Mucosa of stomach (tissue), 1 donor: Measurements from ENCODE around the gene PON3.
"Not testable (repeated sequence)": the region's sequence is repeated elsewhere in the genome, so short reads cannot be mapped to it uniquely, and the experiment has no call there.

Experiments used
- H3K27me3 ChIP-seq: one replicate; pipeline ENCODE4 v1.7.0; 2013; ENCODE audit warnings: mild to moderate bottlenecking, low read length; ENCODE audit not compliant: control insufficient read depth, insufficient read depth
- H3K36me3 ChIP-seq: one replicate; pipeline ENCODE4 v1.7.0; 2013; ENCODE audit warnings: low read length; ENCODE audit not compliant: control insufficient read depth, insufficient read depth
- H3K4me1 ChIP-seq: one replicate; pipeline ENCODE4 v1.7.0; 2013; ENCODE audit warnings: mild to moderate bottlenecking, low read length; ENCODE audit not compliant: control insufficient read depth, insufficient read depth
- H3K4me3 ChIP-seq: one replicate; pipeline ENCODE4 v1.7.0; 2013; ENCODE audit warnings: low read length
- H3K9ac ChIP-seq: one replicate; pipeline ENCODE4 v1.7.0; 2013; ENCODE audit warnings: mild to moderate bottlenecking, low read length, moderate library complexity
- H3K9me3 ChIP-seq: one replicate; pipeline ENCODE4 v1.7.0; 2013; ENCODE audit warnings: mild to moderate bottlenecking, low read length, moderate library complexity; ENCODE audit not compliant: control insufficient read depth
- donor health status: Pancreatic carcinoma.

The PON3 gene

GRCh38 chr7:95405208-95405607, 9.0 kb upstream of the PON3 start:
- Histone ChIP-seq H3K27me3 (no peaks in the 10 kb centered on the region), H3K36me3 (no peaks in the 10 kb centered on the region), H3K4me3 (no peak overlapping the region), H3K9me3 (no peaks in the 10 kb centered on the region), H3K4me1 (no peaks in the 10 kb centered on the region), H3K9ac (no peak overlapping the region)

DNA sequence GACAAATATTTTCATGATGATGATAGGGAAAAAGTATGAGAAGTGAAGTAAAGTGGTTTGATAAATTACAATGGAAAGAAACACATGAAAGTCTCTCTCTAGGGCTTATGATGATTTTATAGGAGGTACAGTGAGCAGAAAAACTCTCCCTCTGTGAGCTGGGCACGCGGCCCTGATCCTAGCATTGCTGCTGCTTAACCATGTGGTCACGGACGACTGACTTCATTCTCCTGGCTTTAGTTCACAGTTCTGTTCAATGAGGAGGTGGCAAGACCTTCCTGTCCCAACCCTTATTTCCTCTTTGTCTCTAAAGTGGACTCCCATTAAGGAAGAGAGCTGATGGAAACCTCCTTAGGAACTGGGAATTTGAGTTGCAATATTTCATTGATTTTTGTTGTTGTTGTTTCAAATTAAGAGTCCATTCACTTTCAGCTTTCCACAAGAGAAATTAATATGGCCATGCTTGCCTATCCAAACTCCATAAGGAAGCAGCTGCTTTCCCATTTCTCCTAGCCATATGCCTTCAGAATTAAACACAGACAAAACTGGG, 8.2 kb upstream of the PON3 start:
- H3K36me3 ChIP-seq, result no peaks in the 10 kb centered on the region
- no peak overlapping the region for H3K9ac ChIP-seq
- no peaks in the 10 kb centered on the region for H3K9me3 ChIP-seq
- no peaks in the 10 kb centered on the region for H3K27me3 ChIP-seq
- no peaks in the 10 kb centered on the region for H3K4me1 ChIP-seq
- no peak overlapping the region for H3K4me3 ChIP-seq

- H3K4me3 ChIP-seq, result no peak overlapping the region
- H3K9me3 ChIP-seq, result no peaks in the 10 kb centered on the region
- peaks cover 5% of the 10 kb centered on the region for H3K27me3 ChIP-seq
- H3K4me1 ChIP-seq, result no peaks in the 10 kb centered on the region
- no peak overlapping the region for H3K9ac ChIP-seq
- no peaks in the 10 kb centered on the region for H3K36me3 ChIP-seq
Observed at GRCh38 chr7:95398155-95398940, 2.2 kb upstream of the PON3 start.

DNA sequence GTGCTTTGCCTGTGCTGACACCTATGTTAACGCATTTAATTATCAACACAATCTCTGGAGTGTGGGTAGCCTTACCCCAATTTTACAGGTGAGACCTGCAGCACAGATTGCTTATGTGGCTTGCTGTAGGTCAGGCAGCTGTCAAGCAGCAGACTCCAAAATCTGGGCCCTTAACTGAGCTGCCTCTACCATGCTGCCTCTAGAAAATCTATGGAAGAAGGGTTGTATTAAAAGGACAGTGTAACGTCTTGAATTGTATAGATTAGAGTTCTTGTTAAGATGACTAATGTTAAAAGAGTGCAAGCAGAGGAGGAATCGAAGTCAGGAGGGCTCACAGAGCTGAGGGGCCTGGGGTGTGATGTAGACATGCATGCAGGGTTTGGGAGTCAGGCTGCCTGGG, 1.2 kb upstream of the PON3 start:
- no peaks in the 10 kb centered on the region for H3K9me3 ChIP-seq
- peak overlapping the region; percentile 68 for H3K9ac ChIP-seq
- peaks cover 5% of the 10 kb centered on the region for H3K27me3 ChIP-seq
- H3K36me3 ChIP-seq, result no peaks in the 10 kb centered on the region
- peak overlapping the region; percentile 21 for H3K4me3 ChIP-seq
- no peaks in the 10 kb centered on the region for H3K4me1 ChIP-seq

DNA sequence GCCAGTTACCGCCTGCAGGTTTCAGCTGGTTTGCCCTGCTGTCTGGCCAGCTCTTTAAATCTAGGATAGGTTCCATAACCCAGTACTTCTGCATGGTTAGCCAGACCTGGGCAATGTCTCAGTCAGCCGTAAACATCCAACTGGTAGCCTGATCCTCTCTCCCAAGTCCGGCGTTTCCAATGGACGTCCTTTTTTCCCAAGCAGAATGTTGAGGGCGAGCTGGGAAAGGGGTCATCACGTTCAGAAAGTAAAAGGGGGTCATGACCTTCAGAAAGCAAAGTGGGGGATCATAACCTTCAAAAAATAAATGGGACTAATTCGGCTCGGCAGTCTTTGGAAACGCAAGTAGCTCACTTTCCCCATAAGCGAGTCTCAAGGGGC, 430 bp downstream of the PON3 start:
- H3K9me3 ChIP-seq, result no peaks in the 10 kb centered on the region

DNA sequence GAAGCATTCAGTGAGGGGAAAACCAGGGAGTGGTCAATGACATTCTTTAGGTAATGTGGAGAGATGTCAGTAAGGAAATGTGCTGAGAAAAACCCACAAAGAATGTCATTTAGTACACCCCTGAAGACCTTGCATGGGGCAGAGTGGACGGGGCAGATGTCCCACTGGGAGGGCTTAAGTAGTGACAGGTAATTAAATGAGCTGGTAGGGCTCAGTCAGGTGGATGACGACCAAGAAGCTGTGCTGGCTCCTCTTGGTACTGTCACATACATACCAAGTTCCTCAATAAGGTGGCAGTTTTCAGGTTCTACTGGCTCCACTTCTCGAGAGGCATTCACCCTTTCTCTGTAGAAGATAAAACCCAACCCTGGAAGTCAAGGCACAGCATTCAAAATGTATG, 1.8 kb downstream of the PON3 start:
- Histone ChIP-seq H3K4me1 (no peaks in the 10 kb centered on the region), H3K4me3 (no peak overlapping the region), H3K27me3 (peaks cover 5% of the 10 kb centered on the region), H3K9ac (no peak overlapping the region), H3K9me3 (no peaks in the 10 kb centered on the region), H3K36me3 (no peaks in the 10 kb centered on the region)

More for the DNA sequence above, 430 bp downstream of the PON3 start:
- Histone ChIP-seq H3K36me3 (no peaks in the 10 kb centered on the region), H3K27me3 (peaks cover 5% of the 10 kb centered on the region), H3K4me1 (no peaks in the 10 kb centered on the region), H3K4me3 (peak overlapping the region; percentile 21), H3K9ac (peak overlapping the region; percentile 68)

DNA sequence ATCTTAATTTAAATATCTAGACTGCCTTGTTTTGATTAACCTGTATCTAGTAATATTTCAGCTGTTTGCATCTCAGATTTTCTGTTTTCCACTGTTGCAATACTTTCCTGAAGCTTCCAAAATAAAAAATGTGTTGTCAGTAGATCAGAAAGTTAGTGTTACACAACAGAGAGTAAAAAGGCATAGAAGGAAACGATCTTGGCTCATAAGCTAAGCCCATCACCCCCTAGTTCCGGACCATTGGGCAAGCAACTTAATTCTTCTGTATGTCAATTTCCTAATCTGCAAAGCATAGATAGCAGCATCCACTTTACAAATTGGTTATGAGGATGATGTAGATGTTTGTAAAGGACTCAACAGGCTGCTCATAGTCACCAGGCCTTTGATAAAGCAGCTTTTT, 4.4 kb downstream of the PON3 start:
- no peaks in the 10 kb centered on the region for H3K9me3 ChIP-seq

DNA sequence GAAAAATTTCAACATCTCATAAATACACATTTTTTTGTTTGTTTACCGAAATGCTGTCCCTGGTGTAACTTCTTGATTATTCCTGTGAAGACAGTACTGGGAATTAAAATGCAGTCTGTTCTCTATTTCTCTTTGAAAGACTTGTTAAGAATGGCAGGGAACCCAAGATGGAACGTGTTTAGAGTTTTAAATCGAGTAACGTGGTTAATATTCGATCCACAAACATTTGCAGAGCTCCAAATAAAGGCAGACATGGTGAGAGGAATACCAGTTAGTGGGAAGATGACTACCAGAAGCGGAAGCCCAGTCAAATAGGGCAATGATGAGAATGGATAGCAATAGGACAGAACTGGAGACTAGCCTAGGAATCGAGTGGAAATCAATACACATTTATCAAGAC, 6.7 kb downstream of the PON3 start:
- Histone ChIP-seq H3K27me3 (no peaks in the 10 kb centered on the region), H3K4me3 (no peak overlapping the region), H3K36me3 (no peaks in the 10 kb centered on the region), H3K9ac (no peak overlapping the region), H3K9me3 (no peaks in the 10 kb centered on the region), H3K4me1 (no peaks in the 10 kb centered on the region)

More for the DNA sequence above, 4.4 kb downstream of the PON3 start:
- H3K36me3 ChIP-seq, result no peaks in the 10 kb centered on the region
- H3K4me1 ChIP-seq, result no peaks in the 10 kb centered on the region
- no peak overlapping the region for H3K4me3 ChIP-seq
- H3K9ac ChIP-seq, result no peak overlapping the region
- H3K27me3 ChIP-seq, result peaks cover 2% of the 10 kb centered on the region

DNA sequence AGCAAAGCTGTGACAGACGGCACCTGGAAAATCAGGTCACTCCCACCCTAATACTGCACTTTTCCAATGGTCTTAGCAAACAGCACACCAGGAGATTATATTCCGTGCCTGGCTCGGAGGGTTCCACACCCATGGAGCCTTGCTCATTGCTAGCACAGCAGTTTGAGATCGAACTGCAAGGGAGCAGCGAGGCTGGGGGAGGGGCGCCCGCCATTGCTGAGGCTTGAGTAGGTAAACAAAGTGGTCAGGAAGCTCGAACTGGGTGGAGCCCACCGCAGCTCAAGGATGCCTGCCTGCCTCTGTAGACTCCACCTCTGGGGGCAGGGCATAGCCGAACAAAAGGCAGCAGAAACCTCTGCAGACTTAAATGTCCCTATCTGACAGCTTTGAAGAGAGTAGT, 16.7 kb downstream of the PON3 start:
- not testable (repeated sequence) for H3K9me3 ChIP-seq, H3K4me3 ChIP-seq, H3K4me1 ChIP-seq, H3K36me3 ChIP-seq, H3K27me3 ChIP-seq, H3K9ac ChIP-seq

DNA sequence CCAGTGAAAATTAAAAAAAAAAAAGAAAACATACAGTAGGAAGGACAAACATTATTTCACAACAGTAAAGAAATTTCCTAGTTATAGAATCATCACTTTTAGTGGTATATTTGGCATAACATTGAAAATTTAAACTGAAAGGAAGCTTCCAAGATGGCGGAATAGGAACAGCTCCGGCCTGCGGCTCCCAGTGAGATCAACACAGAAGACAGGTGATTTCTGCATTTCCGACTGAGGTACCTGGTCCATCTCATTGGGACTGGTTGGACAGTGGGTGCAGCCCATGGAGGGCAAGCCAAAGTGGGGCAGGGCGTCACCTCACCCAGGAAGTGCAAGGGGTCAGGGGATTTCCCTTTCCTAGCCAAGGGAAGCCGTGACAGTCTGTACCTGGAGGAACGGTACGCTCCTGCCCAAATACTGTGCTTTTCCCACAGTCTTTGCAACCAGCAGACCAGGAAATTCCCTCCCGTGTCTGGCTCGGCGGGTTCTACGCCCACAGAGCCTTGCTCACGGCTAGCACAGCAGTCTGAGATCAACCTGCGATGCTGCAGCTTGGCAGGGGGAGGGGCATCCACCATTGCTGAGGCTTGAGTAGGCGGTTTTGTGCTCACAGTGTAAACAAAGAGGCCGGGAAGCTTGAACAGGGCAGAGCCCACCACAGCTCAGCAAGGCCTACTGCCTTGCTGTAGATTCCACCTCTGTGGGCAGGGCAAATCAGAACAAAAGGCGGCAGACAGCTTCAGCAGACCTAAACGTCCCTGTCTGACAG, 19.4 kb downstream of the PON3 start:
- no peaks in the 10 kb centered on the region for H3K27me3 ChIP-seq
- H3K9me3 ChIP-seq, result no peaks in the 10 kb centered on the region
- H3K4me3 ChIP-seq, result no peak overlapping the region
- no peaks in the 10 kb centered on the region for H3K4me1 ChIP-seq
- no peak overlapping the region for H3K9ac ChIP-seq
- H3K36me3 ChIP-seq, result no peaks in the 10 kb centered on the region

GRCh38 chr7:95375591-95376257, 20.5 kb downstream of the PON3 start:
- no peaks in the 10 kb centered on the region for H3K9me3 ChIP-seq
- H3K9ac ChIP-seq, result no peak overlapping the region
- no peaks in the 10 kb centered on the region for H3K36me3 ChIP-seq
- H3K27me3 ChIP-seq, result no peaks in the 10 kb centered on the region
- H3K4me3 ChIP-seq, result no peak overlapping the region
- H3K4me1 ChIP-seq, result no peaks in the 10 kb centered on the region

GRCh38 chr7:95373323-95373722, 22.9 kb downstream of the PON3 start:
- no peaks in the 10 kb centered on the region for H3K36me3 ChIP-seq
- no peaks in the 10 kb centered on the region for H3K4me1 ChIP-seq
- no peak overlapping the region for H3K9ac ChIP-seq
- no peaks in the 10 kb centered on the region for H3K27me3 ChIP-seq
- H3K9me3 ChIP-seq, result no peaks in the 10 kb centered on the region
- H3K4me3 ChIP-seq, result no peak overlapping the region
